Pons (tissue), 1 donor: ENCODE measurements around the gene TTC29.
A peak's percentile ranks its signal among the peaks of the same experiment; 100 is the strongest.

Experiments used
- DNase-seq: peaks from one replicate; pipeline ENCODE4 v3.0.0-alpha.2; 2016; ENCODE audit warnings: low spot score

TTC29 gene, protein sequence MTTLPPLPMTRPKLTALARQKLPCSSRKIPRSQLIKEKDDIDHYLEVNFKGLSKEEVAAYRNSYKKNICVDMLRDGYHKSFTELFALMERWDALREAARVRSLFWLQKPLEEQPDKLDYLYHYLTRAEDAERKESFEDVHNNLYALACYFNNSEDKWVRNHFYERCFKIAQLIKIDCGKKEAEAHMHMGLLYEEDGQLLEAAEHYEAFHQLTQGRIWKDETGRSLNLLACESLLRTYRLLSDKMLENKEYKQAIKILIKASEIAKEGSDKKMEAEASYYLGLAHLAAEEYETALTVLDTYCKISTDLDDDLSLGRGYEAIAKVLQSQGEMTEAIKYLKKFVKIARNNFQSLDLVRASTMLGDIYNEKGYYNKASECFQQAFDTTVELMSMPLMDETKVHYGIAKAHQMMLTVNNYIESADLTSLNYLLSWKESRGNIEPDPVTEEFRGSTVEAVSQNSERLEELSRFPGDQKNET

DNA sequence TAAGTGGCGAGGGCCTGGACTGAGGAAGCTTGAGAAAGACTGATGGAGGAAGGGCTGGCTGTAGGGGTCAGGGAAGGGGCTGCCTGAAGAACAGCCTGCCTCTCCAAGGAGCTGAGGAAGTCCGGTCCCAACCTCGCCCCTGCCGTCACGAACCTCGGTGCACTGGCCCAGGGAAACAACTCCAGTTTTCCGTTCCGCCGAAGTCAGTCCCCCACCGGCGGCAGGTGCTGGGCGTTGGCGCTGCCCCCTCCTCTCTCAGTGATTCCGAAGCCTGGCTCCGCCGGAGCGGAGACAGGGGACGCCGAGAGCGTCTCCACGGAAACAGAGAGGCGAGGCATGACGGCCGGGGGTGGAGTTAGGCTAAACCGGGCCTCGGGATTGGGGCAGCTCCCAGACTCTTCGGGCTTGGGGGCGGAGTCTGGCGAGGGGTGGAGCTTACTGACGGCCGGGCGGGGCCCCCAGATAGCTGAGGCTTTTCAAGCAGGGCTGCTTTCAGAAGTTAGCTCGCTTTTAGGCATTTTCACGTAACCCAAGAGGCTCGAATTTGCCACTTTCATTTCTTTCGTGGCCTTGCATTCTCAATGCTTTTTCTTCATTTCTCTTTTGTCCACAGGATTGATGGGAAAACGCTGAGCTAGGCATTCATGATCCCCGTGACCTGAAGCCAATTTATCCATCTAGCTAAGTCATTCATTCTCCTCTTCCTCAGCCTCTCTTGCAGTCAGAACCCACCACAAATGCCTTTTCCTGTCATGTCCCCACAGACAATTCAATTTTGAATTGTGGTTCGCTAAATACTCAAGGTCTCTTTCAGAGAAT, at the start of gene TTC29:
TSS of gene TTC29 (minus strand) at position 309 of the 819 bp plus-strand sequence. CDS start 5,969 bp downstream, outside the sequence.
- peak; percentile 82 for DNase-seq

GRCh38 chr4:146981651-146982050, 36.0 kb upstream of the TTC29 start:
- DNase-seq: no peak

- no peak for DNase-seq
Measured at GRCh38 chr4:146978641-146979040, 33.0 kb upstream of the TTC29 start.

- DNase-seq: no peak
Measured at GRCh38 chr4:146976145-146976544, 30.5 kb upstream of the TTC29 start.

- DNase-seq: no peak
Measured at GRCh38 chr4:146975527-146975926, 29.9 kb upstream of the TTC29 start.

GRCh38 chr4:146975036-146975435, 29.4 kb upstream of the TTC29 start:
- DNase-seq: no peak

DNA sequence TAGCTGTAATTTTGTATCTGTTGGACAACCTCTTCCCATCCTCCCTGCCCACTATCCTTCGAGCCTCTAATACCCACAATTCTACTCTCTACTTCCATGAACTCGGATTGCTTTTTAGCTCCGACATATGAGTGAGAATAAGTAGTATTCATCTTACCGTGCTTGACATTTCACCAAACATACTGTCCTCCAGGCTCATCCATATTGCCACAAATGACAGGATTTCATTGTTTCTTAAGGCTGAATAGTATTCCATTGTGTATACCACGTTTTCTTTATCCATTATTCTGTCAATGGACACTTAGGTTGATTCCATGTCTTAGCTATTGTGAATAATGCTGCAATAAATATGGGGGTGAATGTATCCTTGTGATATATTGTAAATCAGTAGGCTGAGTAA, 26.4 kb upstream of the TTC29 start:
- DNase-seq: no peak

- no peak for DNase-seq
Measured at GRCh38 chr4:146969126-146969525, 23.5 kb upstream of the TTC29 start.

DNA sequence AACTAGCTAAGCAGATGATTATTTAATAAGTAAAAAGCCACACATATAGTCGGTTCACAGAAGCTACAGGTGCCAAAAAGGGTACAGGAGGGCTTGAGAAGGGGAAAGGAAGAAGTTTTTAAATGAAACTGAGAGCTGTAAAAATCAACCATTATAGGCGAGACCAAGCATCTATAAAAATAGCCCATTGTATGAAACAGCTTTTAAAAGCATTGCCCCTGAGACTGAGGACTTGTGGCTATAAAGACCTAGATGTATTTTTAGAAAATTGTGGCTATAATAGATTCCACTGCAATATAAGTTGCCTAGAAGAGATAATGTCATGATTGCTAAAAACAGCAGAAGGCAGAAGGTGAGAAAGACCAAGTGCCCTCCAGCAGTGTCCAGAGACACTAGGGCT, 15.0 kb upstream of the TTC29 start:
- no peak for DNase-seq

DNA sequence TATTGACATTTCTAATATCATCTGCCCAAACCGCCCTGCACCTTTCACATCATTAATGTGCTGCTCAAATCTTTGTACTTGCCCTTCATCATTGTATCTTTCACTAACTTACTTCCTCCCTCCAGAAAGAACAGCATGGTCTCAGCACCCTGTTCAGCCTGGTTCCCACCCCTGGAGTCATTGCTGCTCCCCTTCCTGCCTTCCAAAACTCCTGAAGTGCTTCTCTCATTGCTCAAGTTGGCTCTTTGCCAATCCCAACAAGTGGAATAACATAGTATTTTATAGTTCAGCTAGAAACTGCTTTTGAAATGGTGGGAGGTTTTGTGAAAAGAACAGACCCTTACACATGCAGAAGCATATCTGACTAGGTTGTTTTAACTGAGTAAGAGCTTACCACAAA, 14.0 kb upstream of the TTC29 start:
- no peak for DNase-seq

DNA sequence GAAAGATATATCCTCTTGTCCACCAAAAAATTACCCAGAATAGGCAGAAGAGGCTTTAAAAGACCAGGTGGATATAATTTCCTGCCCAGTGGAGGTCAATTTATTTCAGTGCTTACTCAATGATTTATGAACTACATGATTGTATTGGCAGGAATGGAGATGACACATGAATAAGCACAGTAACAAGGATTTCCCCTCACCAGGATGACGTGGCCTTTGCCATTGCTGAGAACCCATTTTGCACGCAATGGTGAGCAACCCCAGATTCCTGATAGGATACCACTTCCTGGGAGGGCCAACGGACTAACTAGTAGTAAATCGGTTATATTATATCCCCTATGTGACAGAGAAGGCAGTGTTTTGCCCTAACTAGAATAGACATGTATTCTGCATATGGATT, 11.6 kb upstream of the TTC29 start:
- no peak for DNase-seq

GRCh38 chr4:146952896-146953295, 7.2 kb upstream of the TTC29 start:
- DNase-seq: no peak

DNA sequence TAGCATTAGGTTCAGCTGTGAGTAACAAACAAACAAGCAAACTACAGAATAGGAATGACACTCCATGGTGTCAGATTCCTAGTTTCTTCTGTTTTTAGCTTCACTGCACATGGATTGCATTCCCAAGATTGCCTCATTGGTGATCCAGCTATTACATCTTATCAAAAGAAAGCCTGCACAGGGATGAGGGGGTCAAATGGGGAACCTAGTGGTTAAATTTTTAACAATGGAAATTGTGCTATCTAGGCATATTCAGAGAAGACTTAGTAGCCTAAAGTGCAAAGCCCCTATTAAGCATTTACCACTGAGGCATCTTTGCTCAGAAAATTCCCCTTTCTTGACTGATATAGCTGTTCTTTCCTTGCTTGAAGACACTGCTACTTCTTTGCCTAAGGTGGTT, 3.9 kb upstream of the TTC29 start:
- no peak for DNase-seq

GRCh38 chr4:146943691-146944375, 1.8 kb downstream of the TTC29 start:
- DNase-seq: no peak

GRCh38 chr4:146932116-146932515, 13.5 kb downstream of the TTC29 start:
- no peak for DNase-seq

DNA sequence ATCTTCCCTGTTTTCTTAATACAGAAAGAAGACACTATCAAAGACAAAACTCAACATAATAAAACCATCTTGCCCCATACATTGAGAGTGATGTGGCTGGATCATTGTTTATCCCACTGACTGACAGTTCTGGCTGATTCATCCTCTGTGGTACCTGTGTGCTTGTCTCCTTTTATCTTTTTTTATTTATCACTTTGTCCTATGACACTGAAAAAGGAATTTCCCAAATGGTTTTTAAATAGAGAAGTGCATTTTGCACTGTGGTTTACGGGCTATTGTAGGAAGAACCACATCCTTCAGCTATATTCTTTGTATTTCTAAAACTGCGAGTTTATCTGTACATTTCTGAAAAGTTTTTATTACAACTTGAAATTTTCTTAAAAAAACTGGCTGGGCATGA, 15.0 kb downstream of the TTC29 start:
- DNase-seq: no peak

- DNase-seq: no peak
Measured at GRCh38 chr4:146927695-146928094, 18.0 kb downstream of the TTC29 start.

- DNase-seq: peak; percentile 61
Measured at GRCh38 chr4:146916479-146917076, 29.1 kb downstream of the TTC29 start.

GRCh38 chr4:146915132-146915531, 30.5 kb downstream of the TTC29 start:
- DNase-seq: no peak

- DNase-seq: no peak
Measured at GRCh38 chr4:146900295-146900694, 45.4 kb downstream of the TTC29 start.

DNA sequence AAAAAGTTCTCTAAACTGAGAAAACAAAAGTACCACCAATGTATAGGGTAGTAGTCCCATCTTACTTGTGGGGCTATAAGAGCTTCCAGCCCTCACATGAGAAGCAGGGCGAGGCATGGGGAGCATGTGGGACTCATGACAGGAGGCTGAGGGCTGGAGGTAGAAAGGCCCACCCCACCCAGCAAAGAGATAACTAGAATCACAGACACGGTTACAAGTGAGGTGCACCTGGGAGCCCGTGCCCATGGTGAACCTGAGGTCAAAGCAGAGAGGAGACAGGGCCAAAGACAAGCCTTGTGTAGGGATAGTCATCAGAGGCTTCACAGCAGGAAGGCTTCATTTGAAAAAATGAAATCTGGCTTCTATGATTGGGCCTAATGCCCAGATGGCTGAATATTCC, 55.4 kb downstream of the TTC29 start:
- no peak for DNase-seq

DNA sequence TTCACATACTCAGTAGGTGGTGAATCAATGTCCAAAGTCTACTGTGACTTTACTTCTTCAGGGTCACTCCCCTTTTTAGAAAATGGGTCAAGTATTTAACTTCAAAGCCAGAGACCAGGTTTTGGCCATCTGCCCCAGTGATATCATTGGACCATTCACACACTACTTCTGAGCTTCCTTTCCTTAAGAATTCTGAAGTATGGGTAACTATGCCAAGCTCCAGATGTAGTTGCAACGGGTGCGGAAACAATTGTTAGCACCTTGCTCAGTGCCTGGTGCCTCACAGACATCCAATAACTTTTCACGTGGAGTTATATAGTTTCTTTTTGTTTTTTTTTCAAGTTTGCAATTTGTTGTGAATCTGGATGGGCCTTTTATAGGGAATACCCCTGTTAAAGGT, 62.6 kb downstream of the TTC29 start:
- no peak for DNase-seq
